Measurements from ENCODE around the gene CTNNA1.

- TF ChIP-seq EZH2phosphoT487 (IDR thresholded peaks at IDR 0.05; ENCODE audit: insufficient read depth, low read depth), result no peak
- no peak for TF ChIP-seq EZH2 (IDR thresholded peaks at IDR 0.05; ENCODE audit: insufficient read depth, poor library complexity, severe bottlenecking)
Observed at GRCh38 chr5:138716456-138716924, 36.7 kb upstream of the CTNNA1 start.
